Fibroblast of lung (primary cell): ENCODE data around the gene ABCG2. TPM values are rescaled to one million over a fixed set of nuclear protein-coding genes. Genes with fewer than 3 reads are reported as not detected.

Experiments used
- DNase-seq, 2 donors: peaks; one replicate each; pipeline versions ENCODE4 v3.0.0 to v3.0.0-alpha.2; 2010; ENCODE audit warnings: low read depth in 2 of 2
- H2AFZ ChIP-seq: 2 replicates; pipeline ENCODE4 v1.5.1; 2012; ENCODE audit warnings: low read length, control low read depth, inconsistent platforms
- H3K27ac ChIP-seq: 2 replicates; pipeline ENCODE4 v1.5.1; 2011; ENCODE audit warnings: low read length, control low read depth; ENCODE audit not compliant: insufficient read depth
- H3K27me3 ChIP-seq: 2 replicates; pipeline ENCODE4 v1.5.1; 2011; ENCODE audit warnings: mild to moderate bottlenecking, low read length; ENCODE audit not compliant: control insufficient read depth, insufficient read depth
- H3K36me3 ChIP-seq: 2 replicates; pipeline ENCODE4 v1.5.1; 2011; ENCODE audit warnings: low read length; ENCODE audit not compliant: control insufficient read depth, insufficient read depth
- H3K4me1 ChIP-seq: 2 replicates; pipeline ENCODE4 v1.5.1; 2011; ENCODE audit warnings: low read length; ENCODE audit not compliant: control insufficient read depth, insufficient read depth; ENCODE audit errors: extremely low read depth
- H3K4me2 ChIP-seq: 2 replicates; pipeline ENCODE4 v1.5.1; 2011; ENCODE audit warnings: low read length, control low read depth; ENCODE audit not compliant: insufficient read depth; ENCODE audit errors: extremely low read depth
- H3K4me3 ChIP-seq, 4 experiments: fragments of 200-600 bp in 1 of 4; sonication (generic) in 1 of 4; replicated peaks in 1 of 4; 2 replicates each; pipeline ENCODE4 v1.5.1; 2011 to 2016; ENCODE audit warnings: low read length in 4 of 4, low read depth in 3 of 4, mild to moderate bottlenecking in 3 of 4, control low read depth in 2 of 4, inconsistent platforms in 1 of 4, mixed read lengths in 1 of 4; ENCODE audit not compliant: insufficient read depth in 1 of 4; ENCODE audit errors: control extremely low read depth in 1 of 4
- H3K79me2 ChIP-seq: 2 replicates; pipeline ENCODE4 v1.5.1; 2012; ENCODE audit warnings: mild to moderate bottlenecking, low read length, inconsistent platforms; ENCODE audit not compliant: control insufficient read depth, insufficient read depth
- H3K9ac ChIP-seq: 2 replicates; pipeline ENCODE4 v1.5.1; 2011; ENCODE audit warnings: mild to moderate bottlenecking, low read length, control low read depth; ENCODE audit not compliant: insufficient read depth
- H3K9me3 ChIP-seq: 2 replicates; pipeline ENCODE4 v1.5.1; 2012; ENCODE audit warnings: low read depth, low read length; ENCODE audit not compliant: control insufficient read depth, insufficient read depth
- H4K20me1 ChIP-seq: 2 replicates; pipeline ENCODE4 v1.5.1; 2011; ENCODE audit warnings: low read length; ENCODE audit not compliant: control insufficient read depth, insufficient read depth; ENCODE audit errors: extremely low read depth
- CTCF ChIP-seq, 2 donors: IDR thresholded peaks in 1 of 2; conservative IDR thresholded peaks in 1 of 2; 1 replicate in 1 of 2; 2 replicates in 1 of 2; pipeline ENCODE4 v1.5.1; 2011 to 2012; ENCODE audit warnings: low read length in 2 of 2, control low read depth in 1 of 2, inconsistent platforms in 1 of 2, low read depth in 1 of 2, mild to moderate bottlenecking in 1 of 2
- EZH2 ChIP-seq: IDR thresholded peaks from 2 replicates; pipeline ENCODE4 v1.5.1; 2012; ENCODE audit warnings: low read length, control low read depth, mild to moderate bottlenecking; ENCODE audit errors: missing control alignments
- polyA plus RNA-seq, 2 donors: library from polyadenylated mRNA; depleted of rRNA in 1 of 2; stranded (reverse) in 1 of 2; unstranded in 1 of 2; fragments of >200 nt; gene quantifications; 2 replicates each; pipeline ENCODE4 v1.2.1, GENCODE V29; 2011 to 2012; ENCODE audit warnings: missing spikeins in 1 of 2
- total RNA-seq: library from RNA; depleted of rRNA; stranded (reverse); fragments of >200 nt; gene quantifications from 2 replicates; pipeline ENCODE4 v1.2.1, GENCODE V29; 2014

The ABCG2 gene
- total and polyA plus RNA-seq, 2 donors (not counting 1 experiment from before 2014, with no cell fraction given) = 1.3 to 5.5 TPM

GRCh38 chr4:88043586-88044340 is 114.7 kb downstream of the ABCG2 start:
- DNase-seq = no peak
- no peak for TF ChIP-seq CTCF (conservative IDR thresholded peaks at IDR 0.05 in 1 of 2, IDR thresholded peaks at IDR 0.05 in 1 of 2; ENCODE audit: low read depth in 1 of 2, low read length in 2 of 2)
- no peak for TF ChIP-seq EZH2
- Histone ChIP-seq H3K27ac (no peak overlapping the region), H3K27me3 (no peaks in the 10 kb centered on the region), H2AFZ (no peak overlapping the region), H3K4me1 (no peaks in the 10 kb centered on the region), H3K9me3 (no peaks in the 10 kb centered on the region), H3K4me3 (no peak overlapping the region), H3K79me2 (no peaks in the 10 kb centered on the region), H3K4me2 (no peak overlapping the region), H4K20me1 (no peaks in the 10 kb centered on the region), H3K36me3 (peaks cover 19% of the 10 kb centered on the region), H3K9ac (no peak overlapping the region)

GRCh38 chr4:88043001-88043400 is 115.4 kb downstream of the ABCG2 start:
- no peaks in the 10 kb centered on the region for H3K4me1 ChIP-seq
- no peaks in the 10 kb centered on the region for H3K79me2 ChIP-seq
- H3K9me3 ChIP-seq = no peaks in the 10 kb centered on the region
- H3K36me3 ChIP-seq = peaks cover 24% of the 10 kb centered on the region
- no peak overlapping the region for H3K9ac ChIP-seq
- no peak overlapping the region for H3K4me3 ChIP-seq
- no peak overlapping the region for H3K4me2 ChIP-seq
- no peak overlapping the region for H3K27ac ChIP-seq
- H4K20me1 ChIP-seq = no peaks in the 10 kb centered on the region
- no peak for TF ChIP-seq EZH2
- TF ChIP-seq CTCF (conservative IDR thresholded peaks at IDR 0.05 in 1 of 2, IDR thresholded peaks at IDR 0.05 in 1 of 2; ENCODE audit: low read depth in 1 of 2, low read length in 2 of 2) = no peak
- DNase-seq = no peak
- no peak overlapping the region for H2AFZ ChIP-seq
- H3K27me3 ChIP-seq = no peaks in the 10 kb centered on the region

- no peak for DNase-seq
- Histone ChIP-seq H3K4me1 (no peaks in the 10 kb centered on the region), H4K20me1 (no peaks in the 10 kb centered on the region)
These were observed 116.8 kb downstream of the ABCG2 start for GRCh38 chr4:88041626-88042025.

More at GRCh38 chr4:88041626-88042025, 116.8 kb downstream of the ABCG2 start:
- no peak overlapping the region for H3K9ac ChIP-seq
- H3K27me3 ChIP-seq = no peaks in the 10 kb centered on the region
- peaks cover 25% of the 10 kb centered on the region for H3K36me3 ChIP-seq
- H2AFZ ChIP-seq = no peak overlapping the region
- H3K27ac ChIP-seq = no peak overlapping the region
- no peak for TF ChIP-seq CTCF (conservative IDR thresholded peaks at IDR 0.05 in 1 of 2, IDR thresholded peaks at IDR 0.05 in 1 of 2; ENCODE audit: low read depth in 1 of 2, low read length in 2 of 2)
- TF ChIP-seq EZH2 = no peak
- no peaks in the 10 kb centered on the region for H3K9me3 ChIP-seq
- H3K4me2 ChIP-seq = no peak overlapping the region
- H3K4me3 ChIP-seq = no peak overlapping the region
- H3K79me2 ChIP-seq = no peaks in the 10 kb centered on the region
